GM23338 (cell line): Measurements from ENCODE around the gene SLC48A1. TPM values are rescaled to one million over a fixed set of nuclear protein-coding genes. Genes with fewer than 3 reads are reported as not detected.

Source experiments
- ATAC-seq: fragments of 200-7000 bp; cut with Tn5 transposase; 3 replicates; pipeline ENCODE4 v1.9.1; 2020
- DNase-seq: peaks from one replicate; pipeline ENCODE4 v3.0.0-alpha.2; 2015; ENCODE audit warnings: low spot score
- H2AFZ ChIP-seq: fragments of 200-600 bp; sonication (generic); 2 replicates; pipeline ENCODE4 v1.8.0; 2016; ENCODE audit warnings: antibody characterized with exemption, mild to moderate bottlenecking, moderate library complexity
- H3F3A ChIP-seq: fragments of 200-600 bp; sonication (generic); replicated peaks from 2 replicates; pipeline ENCODE4 v1.8.0; 2017; ENCODE audit warnings: antibody characterized with exemption, mixed run types, low read depth
- H3K27ac ChIP-seq: fragments of 200-600 bp; sonication (generic); 2 replicates; pipeline ENCODE4 v1.6.1; 2016; ENCODE audit warnings: low read depth
- H3K27me3 ChIP-seq: fragments of 200-600 bp; sonication (generic); 2 replicates; pipeline ENCODE4 v1.8.0; 2016; ENCODE audit warnings: mild to moderate bottlenecking, mixed run types, moderate library complexity; ENCODE audit not compliant: insufficient read depth
- H3K36me3 ChIP-seq: fragments of 200-600 bp; sonication (generic); 2 replicates; pipeline ENCODE4 v1.8.0; 2016; ENCODE audit warnings: mild to moderate bottlenecking; ENCODE audit not compliant: insufficient read depth
- H3K4me1 ChIP-seq: fragments of 200-600 bp; sonication (generic); 2 replicates; pipeline ENCODE4 v1.8.0; 2016; ENCODE audit warnings: mild to moderate bottlenecking, moderate library complexity; ENCODE audit not compliant: insufficient read depth
- H3K4me2 ChIP-seq: fragments of 200-600 bp; sonication (generic); 2 replicates; pipeline ENCODE4 v1.7.1; 2017; ENCODE audit warnings: mixed run types
- H3K4me3 ChIP-seq: fragments of 200-600 bp; sonication (generic); 2 replicates; pipeline ENCODE4 v1.6.1; 2016; ENCODE audit warnings: mixed run types
- H3K79me2 ChIP-seq: fragments of 200-600 bp; sonication (generic); replicated peaks from 2 replicates; pipeline ENCODE4 v1.8.0; 2017; ENCODE audit warnings: mild to moderate bottlenecking; ENCODE audit not compliant: insufficient read depth
- H3K9me2 ChIP-seq: fragments of 200-600 bp; sonication (generic); 2 replicates; pipeline ENCODE4 v1.8.0; 2017; ENCODE audit not compliant: insufficient read depth
- H4K20me1 ChIP-seq: fragments of 200-600 bp; sonication (generic); replicated peaks from 2 replicates; pipeline ENCODE4 v1.8.0; 2017; ENCODE audit warnings: mild to moderate bottlenecking; ENCODE audit not compliant: insufficient read depth
- H3K27ac Mint-ChIP-seq: 2 replicates; pipeline ENCODE4 v1.8.0; 2020; ENCODE audit warnings: inconsistent platforms, mild to moderate bottlenecking, moderate library complexity, mixed read lengths
- H3K27me3 Mint-ChIP-seq: 3 replicates; pipeline ENCODE4 v1.8.0; 2022; ENCODE audit warnings: low read depth, mild to moderate bottlenecking, moderate library complexity, mixed read lengths, inconsistent platforms; ENCODE audit not compliant: insufficient read depth, poor library complexity
- H3K36me3 Mint-ChIP-seq: 3 replicates; pipeline ENCODE4 v1.8.0; 2021; ENCODE audit warnings: low read depth, mild to moderate bottlenecking, inconsistent platforms, moderate library complexity, mixed read lengths
- H3K4me1 Mint-ChIP-seq: 3 replicates; pipeline ENCODE4 v1.8.0; 2020; ENCODE audit warnings: mild to moderate bottlenecking, inconsistent platforms, mixed read lengths
- H3K4me3 Mint-ChIP-seq: 3 replicates; pipeline ENCODE4 v1.8.0; 2021; ENCODE audit warnings: moderate library complexity, mild to moderate bottlenecking, inconsistent platforms, mixed read lengths
- H3K9me3 Mint-ChIP-seq: 3 replicates; pipeline ENCODE4 v1.8.0; 2020; ENCODE audit warnings: moderate library complexity, mild to moderate bottlenecking, inconsistent platforms, mixed read lengths
- CREB1 ChIP-seq: fragments of 250-450 bp; sonication (Bioruptor Pico); IDR thresholded peaks from 2 replicates; pipeline ENCODE4 v1.5.0; 2020; ENCODE audit warnings: low read depth, mild to moderate bottlenecking, moderate library complexity
- CTCF ChIP-seq, 2 experiments: fragments of 200-600 bp in 1 of 2; sonication (generic) in 1 of 2; conservative IDR thresholded peaks; 2 replicates each; pipeline versions ENCODE4 v1.5.1 to v1.6.1; 2016 to 2017; ENCODE audit warnings: antibody characterized with exemption in 2 of 2, low read depth in 2 of 2, mild to moderate bottlenecking in 2 of 2, moderate library complexity in 1 of 2
- ETS1 ChIP-seq: IDR thresholded peaks from 2 replicates; pipeline ENCODE4 v1.6.1; 2016; ENCODE audit warnings: antibody characterized with exemption
- EZH2 ChIP-seq: fragments of 200-600 bp; sonication (generic); IDR thresholded peaks from one replicate; pipeline ENCODE4 v1.8.0; 2017; ENCODE audit warnings: antibody characterized with exemption, mild to moderate bottlenecking, low read depth; ENCODE audit not compliant: unreplicated experiment
- EZH2phosphoT487 ChIP-seq: fragments of 200-600 bp; sonication (generic); IDR thresholded peaks from one replicate; pipeline ENCODE4 v1.8.1; 2018; ENCODE audit warnings: antibody characterized with exemption; ENCODE audit not compliant: unreplicated experiment
- NANOG ChIP-seq: IDR thresholded peaks from 2 replicates; pipeline ENCODE4 v1.6.1; 2016; ENCODE audit warnings: antibody characterized with exemption, borderline replicate concordance
- POLR2AphosphoS5 ChIP-seq: IDR thresholded peaks from 2 replicates; pipeline ENCODE4 v1.6.1; 2016; ENCODE audit warnings: antibody characterized with exemption, low read depth
- STAT1 ChIP-seq: IDR thresholded peaks from one replicate; pipeline ENCODE4 v1.6.1; 2016; ENCODE audit warnings: antibody characterized with exemption; ENCODE audit not compliant: unreplicated experiment
- ZNF114 ChIP-seq: fragments of 250-450 bp; sonication (Bioruptor Pico); IDR thresholded peaks from 2 replicates; pipeline ENCODE4 v1.5.0; 2020; ENCODE audit warnings: mild to moderate bottlenecking, moderate library complexity
- ZNF331 ChIP-seq: fragments of 250-450 bp; sonication (Bioruptor Pico); IDR thresholded peaks from 2 replicates; pipeline ENCODE4 v1.5.0; 2020; ENCODE audit warnings: low read depth, mild to moderate bottlenecking, moderate library complexity
- polyA plus RNA-seq: library from polyadenylated mRNA; unstranded; fragments of >200 nt; fragmentation: Nextera tagmentation; extraction: Ambion mirVana; gene quantifications from 2 replicates; pipeline ENCODE4 v1.2.1, GENCODE V29; 2016
- total RNA-seq: library from RNA; depleted of rRNA; stranded (reverse); fragments of >200 nt; shearing (Covaris generic); gene quantifications from 2 replicates; pipeline ENCODE4 v1.2.3, GENCODE V29; 2014

The SLC48A1 gene
- total and polyA plus RNA-seq, 2 experiments from 2014 or later, result 5.8 to 9.0 TPM

GRCh38 chr12:47740606-47741339, 32.3 kb upstream of the SLC48A1 start:
- H3K79me2 ChIP-seq, result no peaks in the 10 kb centered on the region
- no peaks in the 10 kb centered on the region for H4K20me1 ChIP-seq
- no peaks in the 10 kb centered on the region for H3K36me3 ChIP-seq
- DNase-seq (no peak), ATAC-seq (no peak)
- Mint-ChIP-seq H3K4me3 (no peak overlapping the region), H3K27ac (no peak overlapping the region), H3K36me3 (no peaks in the 10 kb centered on the region; the same call in 2 of the 3 replicates), H3K4me1 (peaks cover 37% of the 10 kb centered on the region), H3K27me3 (peaks cover 20% of the 10 kb centered on the region), H3K9me3 (no peaks in the 10 kb centered on the region; the same call in 2 of the 3 replicates)
- no peaks in the 10 kb centered on the region for H3K9me2 ChIP-seq
- H3K4me3 ChIP-seq, result no peak overlapping the region
- H3K4me2 ChIP-seq, result no peak overlapping the region
- H3K27ac ChIP-seq, result no peak overlapping the region
- H3F3A ChIP-seq, result no peaks in the 10 kb centered on the region
- H3K4me1 ChIP-seq, result 0 out of 2 replicates have a peak, but pooled peaks cover 4% of the 10 kb centered on the region
- no peak for TF ChIP-seq ZNF331 (CRISPR knock-in tag)
- no peak for TF ChIP-seq ZNF114 (CRISPR knock-in tag)
- TF ChIP-seq CTCF (conservative IDR thresholded peaks at IDR 0.05; ENCODE audit: low read depth in 2 of 2), result no peak
- TF ChIP-seq POLR2AphosphoS5, result no peak
- no peak for TF ChIP-seq EZH2phosphoT487
- TF ChIP-seq EZH2, result no peak
- no peak for TF ChIP-seq NANOG
- TF ChIP-seq ETS1, result no peak
- H3K27me3 ChIP-seq, result no peaks in the 10 kb centered on the region
- no peak overlapping the region for H2AFZ ChIP-seq

GRCh38 chr12:47741340-47741703, 31.7 kb upstream of the SLC48A1 start:
- no peak for DNase-seq
- H3K27me3 Mint-ChIP-seq, result peaks cover 23% of the 10 kb centered on the region
- 0 out of 2 replicates have a peak, but pooled peaks cover 4% of the 10 kb centered on the region for H3K4me1 ChIP-seq
- H3K9me2 ChIP-seq, result no peaks in the 10 kb centered on the region
- H4K20me1 ChIP-seq, result no peaks in the 10 kb centered on the region
- H3K4me3 ChIP-seq, result no peak overlapping the region
- no peak overlapping the region for H3K4me2 ChIP-seq
- no peaks in the 10 kb centered on the region for H3F3A ChIP-seq
- no peak overlapping the region for H3K27ac ChIP-seq
- no peak overlapping the region for H3K27ac Mint-ChIP-seq
- no peaks in the 10 kb centered on the region for H3K36me3 ChIP-seq
- no peaks in the 10 kb centered on the region for H3K79me2 ChIP-seq
- H3K36me3 Mint-ChIP-seq, result no peaks in the 10 kb centered on the region; the same call in 2 of the 3 replicates
- H3K27me3 ChIP-seq, result no peaks in the 10 kb centered on the region
- peaks cover 37% of the 10 kb centered on the region for H3K4me1 Mint-ChIP-seq
- no peak overlapping the region for H3K4me3 Mint-ChIP-seq
- no peaks in the 10 kb centered on the region; the same call in 2 of the 3 replicates for H3K9me3 Mint-ChIP-seq
- peak; percentile 16 for ATAC-seq
- H2AFZ ChIP-seq, result no peak overlapping the region
- TF ChIP-seq ETS1 (no peak), CREB1 (no peak), CTCF (conservative IDR thresholded peaks at IDR 0.05; ENCODE audit: low read depth in 2 of 2) (no peak), ZNF331 (CRISPR knock-in tag) (no peak), STAT1 (no peak), POLR2AphosphoS5 (no peak), NANOG (no peak)
